ENCODE measurements around the gene C9orf50.

Gene C9orf50

DNA sequence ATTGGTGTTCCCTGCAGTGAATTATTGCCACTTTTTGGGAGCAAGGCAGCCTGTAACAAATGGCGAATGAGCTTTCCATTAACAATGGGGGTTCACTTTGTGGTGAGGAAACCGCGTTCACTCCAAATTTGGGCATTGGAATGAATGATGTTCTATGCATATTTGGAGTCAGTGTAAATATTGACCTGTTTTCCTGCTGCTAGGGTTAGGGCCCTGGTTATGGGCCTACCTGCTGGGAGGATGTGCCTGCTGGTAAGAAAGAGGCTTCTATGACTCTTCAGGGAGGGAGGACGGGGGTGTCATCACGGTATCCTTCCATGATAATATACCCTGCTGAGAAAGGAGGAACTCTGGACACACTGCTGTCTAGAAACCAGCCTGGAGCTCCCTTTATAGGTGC, 29.0 kb downstream of the C9orf50 start:
- no peak for DNase-seq (ENCODE audit: low spot score)

GRCh38 chr9:129590466-129590865, 30.4 kb downstream of the C9orf50 start:
- DNase-seq (ENCODE audit: low spot score) = no peak

DNA sequence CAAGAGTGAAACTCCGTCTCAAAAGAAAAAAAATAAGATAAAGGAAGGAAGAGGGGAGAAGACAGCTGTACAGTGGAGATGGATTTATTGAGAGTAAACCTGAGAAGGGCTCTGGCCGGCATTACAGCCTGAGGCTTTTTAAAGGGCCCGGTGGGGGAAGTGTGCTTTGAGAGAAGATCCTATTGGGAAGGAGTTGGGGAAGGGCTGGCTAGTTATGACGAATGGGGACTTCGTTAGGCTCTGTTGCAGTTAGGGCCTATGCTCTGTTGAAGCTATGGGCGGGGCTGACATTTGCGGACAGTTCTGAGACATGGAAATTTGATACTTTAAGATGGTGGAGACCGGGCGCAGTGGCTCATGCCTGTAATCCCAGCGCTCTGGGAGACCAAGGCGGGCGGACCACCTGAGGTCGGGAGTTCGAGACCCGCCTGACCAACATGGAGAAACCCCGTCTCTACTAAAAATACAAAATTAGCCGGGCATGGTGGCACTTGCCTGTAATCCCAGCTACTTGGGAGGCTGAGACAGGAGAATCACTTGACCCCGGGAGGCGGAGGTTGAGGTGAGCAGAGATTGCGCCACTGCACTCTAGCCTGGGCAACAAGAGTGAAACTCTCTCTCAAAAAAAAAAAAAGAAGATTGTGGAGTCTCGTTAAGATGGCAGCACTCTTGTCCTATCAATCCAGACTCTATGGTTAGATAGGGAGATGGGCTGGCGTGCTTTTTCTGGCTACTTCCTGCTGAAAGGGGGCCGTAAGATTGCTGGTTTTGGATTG, 33.2 kb downstream of the C9orf50 start:
- DNase-seq (ENCODE audit: low spot score) = no peak

GRCh38 chr9:129586685-129587084, 34.2 kb downstream of the C9orf50 start:
- no peak for DNase-seq (ENCODE audit: low spot score)

DNA sequence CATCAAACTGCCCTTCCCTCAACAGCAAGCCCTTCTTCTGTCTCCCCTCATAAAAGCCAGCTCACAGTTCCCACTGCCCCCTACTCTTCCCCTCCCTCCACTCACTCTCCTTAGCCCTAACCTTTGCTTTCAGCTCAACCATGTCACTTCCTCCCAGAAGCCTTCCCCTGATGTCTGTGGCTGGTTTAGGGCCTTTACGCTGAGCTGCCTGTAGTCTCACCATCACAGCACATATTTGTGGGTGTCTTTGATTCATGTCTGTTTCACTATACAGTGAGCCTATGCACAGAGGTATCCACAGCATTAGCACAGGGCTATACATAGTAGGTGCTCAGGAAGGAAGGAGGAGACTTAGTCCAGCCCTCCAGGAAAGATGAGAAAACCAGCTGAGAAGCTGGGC, 34.7 kb downstream of the C9orf50 start:
- DNase-seq (ENCODE audit: low spot score) = no peak

DNA sequence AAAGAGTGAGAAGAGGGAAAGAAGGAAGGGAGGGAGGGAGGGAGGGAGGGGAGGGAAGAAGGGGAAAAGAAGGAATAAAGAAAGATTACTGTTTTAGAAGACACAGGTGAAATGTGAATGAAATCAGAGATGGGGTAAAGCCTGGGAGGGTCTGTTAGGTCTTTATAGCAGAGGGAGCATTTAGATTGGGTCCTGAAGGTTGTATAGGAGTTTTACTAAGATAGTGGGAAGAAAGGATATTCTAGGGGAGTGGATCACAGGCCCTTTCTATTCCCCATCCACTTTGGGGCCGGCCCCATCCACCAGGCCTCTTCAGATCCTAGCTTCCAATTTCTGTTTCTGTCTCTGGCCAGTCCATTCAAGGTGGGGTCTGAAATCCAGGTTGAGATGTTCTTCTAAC, 35.5 kb downstream of the C9orf50 start:
- no peak for DNase-seq (ENCODE audit: low spot score)

GRCh38 chr9:129584136-129584535, 36.8 kb downstream of the C9orf50 start:
- DNase-seq (ENCODE audit: low spot score) = peak; percentile 84

GRCh38 chr9:129583308-129584038, 37.4 kb downstream of the C9orf50 start:
- no peak for DNase-seq (ENCODE audit: low spot score)

DNA sequence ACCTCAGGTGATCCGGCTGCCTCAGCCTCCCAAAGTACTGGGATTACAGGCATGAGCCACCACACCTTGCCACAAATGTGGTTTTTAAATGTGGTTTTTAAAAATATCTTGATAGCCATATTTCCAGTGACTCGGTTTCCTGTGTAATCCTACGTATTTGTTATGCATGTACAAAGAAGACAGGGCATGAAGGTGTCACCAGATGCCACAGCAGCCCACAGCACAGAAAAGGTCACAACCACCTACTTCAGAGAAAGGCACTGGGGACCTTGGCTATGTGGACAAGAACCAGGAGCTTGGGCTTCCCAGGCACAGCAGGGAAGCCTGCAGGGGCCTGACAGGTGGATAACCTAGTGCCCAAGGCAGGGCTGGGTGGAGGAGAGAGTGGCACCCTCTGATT, 38.0 kb downstream of the C9orf50 start:
- peak; percentile 10 for DNase-seq (ENCODE audit: low spot score)

- no peak for DNase-seq (ENCODE audit: low spot score)
Measured at GRCh38 chr9:129581505-129582189, 39.3 kb downstream of the C9orf50 start.

- DNase-seq (ENCODE audit: low spot score) = peak; percentile 39
Measured at GRCh38 chr9:129580211-129580915, 40.5 kb downstream of the C9orf50 start.

- no peak for DNase-seq (ENCODE audit: low spot score)
Measured at GRCh38 chr9:129579294-129579693, 41.6 kb downstream of the C9orf50 start.

DNA sequence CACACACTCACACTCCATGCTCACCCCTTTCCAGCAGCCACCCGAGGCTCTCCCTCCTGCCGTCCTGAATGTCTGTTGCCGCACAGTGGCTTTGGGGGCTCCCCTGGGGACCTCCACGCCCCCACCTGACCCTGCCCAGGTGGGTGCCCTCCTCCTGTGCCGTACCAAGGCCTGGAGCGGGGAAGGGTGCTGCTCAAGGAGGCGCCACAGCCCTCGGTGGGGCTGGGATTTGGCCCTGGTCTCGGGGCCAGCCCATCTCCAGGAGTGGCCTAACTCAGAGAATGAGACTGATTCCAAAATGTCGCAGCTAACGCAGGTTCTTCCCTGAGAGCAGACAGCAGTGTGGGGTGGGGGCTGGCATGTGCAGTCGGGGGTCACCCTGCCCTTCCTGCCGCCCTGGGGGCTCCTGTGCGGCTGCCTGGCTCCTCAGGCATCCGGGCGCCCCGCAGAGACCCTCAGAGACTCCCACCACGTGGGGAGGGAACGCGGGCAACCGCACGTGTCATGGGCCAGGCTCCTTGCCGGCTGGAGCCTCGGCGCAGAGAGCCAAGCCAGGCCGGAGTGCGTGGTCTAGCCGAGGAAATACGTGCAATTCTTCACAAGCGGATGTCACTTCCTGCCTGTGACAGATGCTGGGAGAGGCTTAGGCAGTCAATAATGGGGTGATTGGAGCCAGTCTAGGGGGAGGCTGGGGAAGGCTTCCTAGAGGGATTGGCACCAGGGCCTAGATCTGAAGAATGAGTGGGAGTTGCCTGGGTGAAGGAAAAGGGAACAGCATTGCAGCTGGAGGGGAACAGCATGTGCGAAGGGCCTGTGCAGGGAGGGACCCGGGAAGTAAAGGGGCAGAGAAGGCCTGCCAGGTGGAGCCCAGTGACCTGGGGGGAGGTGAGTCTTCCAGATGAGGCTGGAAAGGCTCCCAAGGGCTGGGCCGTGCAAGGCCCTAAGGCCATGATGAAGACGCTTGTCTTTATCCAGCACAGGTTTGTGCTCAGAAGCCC, 44.1 kb downstream of the C9orf50 start:
- no peak for DNase-seq (ENCODE audit: low spot score)

- DNase-seq (ENCODE audit: low spot score) = no peak
Measured at GRCh38 chr9:129575818-129576217, 45.1 kb downstream of the C9orf50 start.

GRCh38 chr9:129574911-129575585, 45.9 kb downstream of the C9orf50 start:
- DNase-seq (ENCODE audit: low spot score) = no peak

DNA sequence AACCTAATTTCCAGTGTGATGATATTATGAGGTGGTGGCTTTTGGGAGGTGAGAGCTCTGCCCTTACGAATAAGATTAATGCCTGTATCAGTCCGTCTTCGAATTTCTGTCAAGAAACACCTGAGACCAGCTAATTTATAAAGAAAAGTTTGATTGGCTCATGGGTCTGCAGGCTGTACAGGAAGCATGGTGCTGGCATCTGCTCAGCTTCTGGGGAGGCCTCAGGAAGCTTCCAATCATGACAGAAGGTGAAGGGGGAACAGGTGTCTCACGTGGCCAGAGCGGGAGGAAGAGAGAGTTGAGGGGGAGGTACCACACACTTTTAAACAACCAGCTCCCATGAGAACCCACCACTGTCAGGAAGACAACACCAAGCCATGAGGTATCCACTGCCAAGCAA, 46.9 kb downstream of the C9orf50 start:
- no peak for DNase-seq (ENCODE audit: low spot score)

DNA sequence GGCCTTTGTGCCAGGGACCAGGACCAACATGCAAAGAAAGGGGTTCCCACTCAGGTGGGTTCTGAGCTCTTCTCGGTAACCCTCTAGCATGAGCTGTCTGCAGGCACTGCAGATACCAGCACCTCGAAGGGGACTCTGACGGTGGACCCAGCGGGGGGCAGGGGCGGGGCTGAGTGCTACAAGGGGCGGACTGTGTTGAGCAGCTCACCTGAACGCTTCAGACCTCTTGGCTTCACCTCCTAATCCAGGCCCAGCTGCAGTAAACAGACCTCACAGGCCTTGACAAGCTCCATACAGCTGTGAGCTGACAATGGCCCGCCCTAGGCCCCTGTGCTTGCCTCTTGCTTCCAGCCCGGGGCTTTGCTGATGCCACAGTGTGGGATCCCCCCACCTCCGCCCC, 48.4 kb downstream of the C9orf50 start:
- no peak for DNase-seq (ENCODE audit: low spot score)

DNA sequence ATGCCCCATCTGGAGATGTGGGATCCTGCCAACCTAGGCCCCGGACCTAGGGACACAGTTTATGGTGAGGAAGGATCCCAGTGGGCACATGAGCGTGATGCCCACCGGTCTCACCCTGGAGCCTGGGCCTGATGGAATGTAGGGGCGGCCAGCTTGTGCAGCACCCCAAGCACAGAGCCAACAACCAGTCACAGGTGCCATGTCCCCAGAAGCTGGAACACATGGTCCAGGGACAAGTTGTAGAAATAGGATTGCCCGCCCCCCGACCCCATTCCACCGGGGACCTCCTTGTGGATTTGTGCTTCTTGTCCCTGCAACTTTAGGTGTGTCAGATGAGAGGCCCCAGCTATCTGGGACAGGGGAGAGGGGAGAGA, 48.9 kb downstream of the C9orf50 start:
- DNase-seq (ENCODE audit: low spot score) = no peak

GRCh38 chr9:129571298-129572051, 49.4 kb downstream of the C9orf50 start:
- no peak for DNase-seq (ENCODE audit: low spot score)
